ENCODE measurements around the gene SLC35A4.

GRCh38 chr5:140565780-140566095 lies 1.1 kb downstream of the SLC35A4 start:
- TF ChIP-seq, protein P1, sequence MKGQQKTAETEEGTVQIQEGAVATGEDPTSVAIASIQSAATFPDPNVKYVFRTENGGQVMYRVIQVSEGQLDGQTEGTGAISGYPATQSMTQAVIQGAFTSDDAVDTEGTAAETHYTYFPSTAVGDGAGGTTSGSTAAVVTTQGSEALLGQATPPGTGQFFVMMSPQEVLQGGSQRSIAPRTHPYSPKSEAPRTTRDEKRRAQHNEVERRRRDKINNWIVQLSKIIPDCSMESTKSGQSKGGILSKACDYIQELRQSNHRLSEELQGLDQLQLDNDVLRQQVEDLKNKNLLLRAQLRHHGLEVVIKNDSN (IDR thresholded peaks at IDR 0.05): no peak
- no peak for TF ChIP-seq RAD21 (IDR thresholded peaks at IDR 0.05; ENCODE audit: low read depth)
- no peak for TF ChIP-seq CREB1 (IDR thresholded peaks at IDR 0.05; ENCODE audit: low read depth)
- TF ChIP-seq MAX (IDR thresholded peaks at IDR 0.05): no peak
- TF ChIP-seq EP300 (IDR thresholded peaks at IDR 0.05; ENCODE audit: borderline replicate concordance): no peak
- TF ChIP-seq TAF1 (IDR thresholded peaks at IDR 0.05; ENCODE audit: low read depth): no peak
- TF ChIP-seq ZBTB7A (IDR thresholded peaks at IDR 0.05; ENCODE audit: low read depth): no peak
- TF ChIP-seq, protein P2, sequence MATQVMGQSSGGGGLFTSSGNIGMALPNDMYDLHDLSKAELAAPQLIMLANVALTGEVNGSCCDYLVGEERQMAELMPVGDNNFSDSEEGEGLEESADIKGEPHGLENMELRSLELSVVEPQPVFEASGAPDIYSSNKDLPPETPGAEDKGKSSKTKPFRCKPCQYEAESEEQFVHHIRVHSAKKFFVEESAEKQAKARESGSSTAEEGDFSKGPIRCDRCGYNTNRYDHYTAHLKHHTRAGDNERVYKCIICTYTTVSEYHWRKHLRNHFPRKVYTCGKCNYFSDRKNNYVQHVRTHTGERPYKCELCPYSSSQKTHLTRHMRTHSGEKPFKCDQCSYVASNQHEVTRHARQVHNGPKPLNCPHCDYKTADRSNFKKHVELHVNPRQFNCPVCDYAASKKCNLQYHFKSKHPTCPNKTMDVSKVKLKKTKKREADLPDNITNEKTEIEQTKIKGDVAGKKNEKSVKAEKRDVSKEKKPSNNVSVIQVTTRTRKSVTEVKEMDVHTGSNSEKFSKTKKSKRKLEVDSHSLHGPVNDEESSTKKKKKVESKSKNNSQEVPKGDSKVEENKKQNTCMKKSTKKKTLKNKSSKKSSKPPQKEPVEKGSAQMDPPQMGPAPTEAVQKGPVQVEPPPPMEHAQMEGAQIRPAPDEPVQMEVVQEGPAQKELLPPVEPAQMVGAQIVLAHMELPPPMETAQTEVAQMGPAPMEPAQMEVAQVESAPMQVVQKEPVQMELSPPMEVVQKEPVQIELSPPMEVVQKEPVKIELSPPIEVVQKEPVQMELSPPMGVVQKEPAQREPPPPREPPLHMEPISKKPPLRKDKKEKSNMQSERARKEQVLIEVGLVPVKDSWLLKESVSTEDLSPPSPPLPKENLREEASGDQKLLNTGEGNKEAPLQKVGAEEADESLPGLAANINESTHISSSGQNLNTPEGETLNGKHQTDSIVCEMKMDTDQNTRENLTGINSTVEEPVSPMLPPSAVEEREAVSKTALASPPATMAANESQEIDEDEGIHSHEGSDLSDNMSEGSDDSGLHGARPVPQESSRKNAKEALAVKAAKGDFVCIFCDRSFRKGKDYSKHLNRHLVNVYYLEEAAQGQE (IDR thresholded peaks at IDR 0.05; ENCODE audit: low read depth): no peak

Measured in Ishikawa (cell line).